Bone marrow (tissue), 2 donors: ENCODE results near the gene DUSP6.
"Not testable (repeated sequence)": the region's sequence is repeated elsewhere in the genome, so short reads cannot be mapped to it uniquely, and the experiment has no call there.

Source experiments
- DNase-seq, 2 donors: peaks; one replicate each; lab custom pipeline; 2025; lab: John Stamatoyannopoulos, UW

The DUSP6 gene

DNA sequence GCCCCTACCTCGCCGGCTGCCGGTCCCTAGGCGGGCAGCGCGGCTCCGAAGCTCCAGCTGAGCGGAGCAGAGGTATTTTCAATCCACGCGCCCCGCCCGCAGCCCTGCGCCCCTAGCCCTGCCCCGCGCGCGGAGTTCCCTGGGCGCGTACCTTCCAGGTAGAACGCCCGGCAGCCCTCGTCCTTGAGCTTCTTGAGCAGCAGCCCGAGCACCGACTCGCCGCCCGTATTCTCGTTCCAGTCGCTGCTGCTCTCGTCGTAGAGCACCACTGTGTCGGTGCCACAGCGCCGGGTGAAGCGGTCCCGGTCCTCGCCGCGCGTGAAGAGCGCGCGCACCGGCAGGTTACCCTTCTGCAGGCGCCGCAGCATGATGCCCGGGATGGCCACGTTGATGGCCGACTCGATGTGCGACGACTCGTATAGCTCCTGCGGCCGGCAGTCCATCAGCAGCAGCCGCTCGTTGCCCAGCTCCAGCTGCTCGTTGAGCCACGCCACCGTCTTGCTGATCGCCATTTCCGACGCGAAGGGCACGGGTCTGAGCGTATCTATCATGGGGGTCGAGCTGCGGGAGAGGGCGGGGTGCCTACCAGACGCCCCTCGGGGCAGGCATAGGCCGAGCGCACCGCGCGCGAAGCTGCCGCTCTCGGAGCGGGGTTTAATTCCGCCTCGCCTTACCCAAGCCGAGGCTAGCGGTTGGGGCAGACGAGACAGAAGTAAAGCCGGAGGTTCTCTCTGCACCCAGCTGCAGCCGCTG, 636 bp downstream of the DUSP6 start:
- DNase-seq: peak in 1 of 2 donors; percentile 72

DNA sequence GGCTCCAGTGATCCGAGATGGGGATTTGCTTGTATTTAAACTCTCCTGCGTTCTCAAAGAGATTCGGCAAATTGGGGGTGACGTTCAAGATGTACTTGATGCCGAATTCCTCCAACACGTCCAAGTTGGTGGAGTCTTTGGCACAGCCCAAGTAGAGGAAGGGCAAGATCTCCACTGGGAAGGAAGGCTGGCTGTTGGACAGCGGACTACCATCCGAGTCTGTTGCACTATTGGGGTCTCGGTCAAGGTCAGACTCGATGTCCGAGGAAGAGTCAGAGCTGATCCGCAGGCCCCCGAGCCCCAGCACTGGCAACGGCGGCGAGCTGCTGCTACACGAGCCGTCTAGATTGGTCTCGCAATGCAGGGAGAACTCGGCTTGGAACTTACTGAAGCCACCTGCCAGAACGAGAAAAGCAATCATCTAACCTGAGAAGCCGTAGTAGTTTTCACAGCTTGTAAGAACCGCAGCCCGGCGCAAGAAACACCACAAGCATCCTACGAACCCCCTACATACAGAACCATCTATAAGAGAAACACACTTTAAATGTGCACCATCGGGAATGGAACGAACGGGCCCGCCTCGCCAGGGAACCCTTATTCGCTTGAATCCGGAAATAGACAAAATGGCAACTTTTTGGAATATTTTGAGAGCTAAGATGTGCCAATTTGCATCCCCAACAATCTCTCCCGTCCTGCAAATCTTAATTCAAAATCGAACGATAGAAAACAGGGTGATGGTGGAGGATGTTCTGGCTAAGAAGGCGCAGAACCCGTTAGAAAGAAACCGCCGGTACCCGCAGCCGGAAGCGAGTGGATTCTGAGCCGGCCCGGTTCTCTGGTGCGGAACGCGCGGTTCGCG, 1.4 kb downstream of the DUSP6 start:
- DNase-seq: peak in 1 of 2 donors; percentile 29

DNA sequence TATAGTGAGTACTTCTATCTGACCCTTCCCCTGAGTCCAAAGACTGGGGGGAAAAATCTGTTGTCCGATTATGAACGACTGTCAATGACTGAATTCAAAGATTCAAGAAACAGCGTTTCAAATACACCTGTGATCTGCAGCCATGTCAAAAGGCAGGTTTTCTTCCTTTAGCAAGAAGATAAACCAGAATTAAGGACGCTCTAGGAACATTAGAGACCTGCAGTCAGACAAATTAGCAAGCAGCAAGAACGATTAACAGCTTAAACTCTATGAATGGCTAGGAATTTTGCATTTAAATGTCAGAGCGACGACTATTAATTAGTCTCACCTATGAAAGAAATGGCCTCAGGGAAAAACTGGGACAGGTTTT, 2.1 kb downstream of the DUSP6 start:
- DNase-seq: no peak

DNA sequence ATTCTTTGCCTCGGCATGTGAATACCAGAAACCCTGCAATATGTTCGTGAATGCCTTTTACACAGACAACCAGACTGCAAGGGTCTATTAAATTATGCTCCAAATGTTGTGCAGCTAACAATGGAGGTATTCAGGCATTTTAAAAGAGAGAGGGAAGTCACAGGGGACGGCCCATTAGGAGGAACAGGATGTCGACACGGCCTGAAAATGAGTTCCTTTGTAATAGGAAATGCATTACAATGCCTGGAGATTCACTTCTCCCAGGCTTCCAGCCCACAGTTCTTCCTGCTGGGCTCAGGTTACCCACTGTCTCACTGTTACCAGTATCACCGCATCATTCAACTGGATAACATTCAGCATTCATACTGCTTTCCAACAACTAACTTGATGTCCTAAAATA, 2.5 kb downstream of the DUSP6 start:
- no peak for DNase-seq

DNA sequence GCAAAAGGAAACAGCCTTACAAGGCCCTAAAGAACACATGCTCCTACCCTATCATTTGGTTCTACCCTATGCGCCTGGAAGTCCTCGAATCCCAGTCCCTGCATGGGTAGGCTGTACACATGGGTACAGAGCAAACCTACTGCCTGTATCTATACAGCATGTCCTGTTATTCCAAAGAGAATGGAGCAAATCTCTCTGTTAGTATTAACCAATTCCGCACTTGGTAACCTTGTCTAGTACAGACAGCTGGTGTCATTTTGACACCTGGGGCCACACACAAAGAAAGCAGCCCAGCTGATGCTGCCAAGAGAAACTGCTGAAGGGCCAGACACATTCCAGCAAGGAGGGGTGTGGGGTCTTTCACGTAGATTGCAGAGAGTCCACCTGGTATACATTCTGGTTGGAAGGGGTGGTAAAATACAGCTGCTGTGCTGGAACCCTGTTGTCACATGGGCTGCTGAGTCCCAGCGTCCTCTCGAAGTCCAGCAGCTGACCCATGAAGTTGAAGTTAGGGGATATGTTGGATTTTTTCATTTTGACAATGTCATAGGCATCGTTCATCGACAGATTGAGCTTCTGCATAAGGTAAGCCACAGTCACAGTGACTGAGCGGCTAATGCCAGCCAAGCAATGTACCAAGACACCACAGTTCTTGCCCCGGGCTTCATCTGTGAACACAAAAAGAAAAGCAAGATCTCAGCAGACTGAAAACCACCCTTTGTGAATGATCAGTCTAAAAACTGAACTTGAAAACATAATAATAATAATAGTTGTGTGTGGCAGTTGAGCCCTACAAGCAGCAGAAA, 3.2 kb downstream of the DUSP6 start:
- DNase-seq: no peak

DNA sequence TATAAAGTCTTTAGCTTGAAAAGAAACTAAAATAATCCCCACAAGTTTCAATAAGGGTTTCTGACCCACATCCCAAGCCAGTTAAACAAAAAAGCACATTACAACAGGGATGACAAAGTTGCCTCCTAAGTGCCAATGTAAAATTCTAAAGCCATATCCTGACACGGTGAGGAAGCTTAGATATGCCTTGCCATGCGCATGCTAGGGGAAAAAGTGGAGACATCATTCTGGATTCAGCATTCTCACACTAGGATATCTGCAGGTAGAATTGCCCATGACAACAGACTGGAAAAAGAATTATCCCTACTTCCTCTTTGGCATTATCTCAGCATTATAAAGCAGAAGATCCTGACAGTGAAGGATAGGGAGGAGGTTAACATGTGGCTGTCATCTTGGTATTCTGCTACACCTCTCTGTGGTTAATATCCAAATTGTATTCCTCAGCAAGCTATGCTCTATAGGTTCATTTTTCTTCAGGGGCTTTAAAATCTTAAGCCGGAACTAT, 4.9 kb downstream of the DUSP6 start:
- no peak for DNase-seq

DNA sequence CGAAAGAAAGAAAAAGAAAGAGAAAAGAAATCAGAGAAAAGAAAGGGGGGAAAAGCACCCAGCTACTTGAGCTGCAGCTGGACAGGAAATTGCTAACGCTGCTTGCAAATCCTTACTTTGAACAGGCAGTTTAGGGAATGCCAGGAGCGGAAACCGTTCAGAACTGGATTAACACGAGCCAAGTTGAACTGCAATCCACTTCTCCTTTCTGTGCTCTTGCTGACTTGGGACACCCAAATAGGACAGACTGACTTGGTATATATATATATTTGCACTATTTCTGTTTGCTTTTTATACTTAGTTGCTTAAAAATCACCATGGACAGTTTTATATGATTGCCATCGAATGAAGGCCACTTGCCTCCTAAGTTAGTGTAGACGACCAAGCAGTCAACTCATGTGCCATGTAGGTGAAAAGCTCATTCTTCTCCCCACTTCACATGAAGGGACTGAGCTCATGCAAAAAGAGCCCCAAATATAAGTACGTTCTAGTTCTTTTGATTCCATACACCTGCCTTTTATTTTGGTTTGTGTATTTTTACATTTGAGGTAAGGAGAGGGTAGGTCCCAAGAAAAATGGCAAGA, 5.5 kb downstream of the DUSP6 start:
- DNase-seq: peak in 1 of 2 donors; percentile 83

DNA sequence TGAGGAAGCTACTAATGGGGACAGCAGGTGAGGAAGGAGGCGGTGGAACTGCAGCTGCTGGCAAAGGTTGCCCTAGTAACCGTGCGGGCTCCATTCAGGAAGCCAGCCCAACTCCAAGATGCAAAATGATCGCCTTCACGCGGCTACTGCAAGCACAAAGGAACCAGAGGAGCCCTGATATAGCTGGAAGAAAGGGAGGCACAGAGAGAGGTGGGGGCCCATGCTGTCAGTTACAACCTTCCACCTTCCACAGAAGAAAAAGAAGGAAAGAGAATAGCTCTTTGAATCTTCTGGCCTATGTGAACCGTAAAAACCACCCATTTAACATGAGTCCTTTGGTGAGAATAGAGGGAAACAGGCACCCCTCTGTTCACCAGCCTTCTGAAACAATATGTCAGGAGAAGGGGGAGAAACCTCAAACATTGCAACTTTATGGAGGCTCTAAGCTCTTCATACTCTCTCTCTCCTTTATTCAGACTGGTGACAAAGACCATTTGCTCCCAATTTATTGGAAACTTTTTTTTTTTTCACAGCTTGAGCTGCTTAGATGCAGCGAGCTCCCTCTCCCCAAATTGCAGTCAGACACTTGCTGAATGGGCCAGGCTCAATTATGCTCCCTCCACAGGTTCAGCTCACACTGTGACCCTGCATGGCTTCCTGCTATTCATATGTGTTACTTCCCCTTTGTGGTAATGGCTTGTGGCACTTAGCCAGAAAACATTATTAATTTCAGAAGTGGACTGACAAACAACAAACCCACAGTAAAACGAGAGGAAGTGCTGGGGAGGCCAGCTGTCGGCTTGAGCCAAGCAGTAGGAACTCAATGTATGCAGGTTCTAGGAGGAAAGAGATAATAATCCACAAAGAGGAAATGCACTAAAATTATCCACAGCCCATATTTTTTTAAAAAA, 6.2 kb downstream of the DUSP6 start:
- peak in 1 of 2 donors; percentile 95 for DNase-seq

DNA sequence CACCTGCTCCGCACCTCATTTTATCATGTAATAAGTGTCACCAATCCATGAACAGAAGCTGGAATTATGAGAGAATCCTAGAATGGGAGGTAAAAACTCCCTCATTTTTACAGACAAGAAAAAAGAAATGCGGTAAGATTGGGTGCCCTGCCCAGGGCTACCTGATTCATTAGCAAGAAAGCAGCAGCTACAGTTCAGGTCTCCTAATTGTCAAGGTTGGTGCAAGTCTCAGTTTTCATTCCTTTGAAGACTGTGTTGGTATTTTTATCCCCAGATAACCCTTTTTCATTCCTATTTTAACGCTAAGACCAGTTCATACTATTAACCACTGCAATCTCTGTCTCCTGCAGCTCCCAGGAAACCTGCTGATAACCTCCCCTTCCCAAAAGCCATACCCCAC, 6.9 kb downstream of the DUSP6 start:
- DNase-seq: no peak

DNA sequence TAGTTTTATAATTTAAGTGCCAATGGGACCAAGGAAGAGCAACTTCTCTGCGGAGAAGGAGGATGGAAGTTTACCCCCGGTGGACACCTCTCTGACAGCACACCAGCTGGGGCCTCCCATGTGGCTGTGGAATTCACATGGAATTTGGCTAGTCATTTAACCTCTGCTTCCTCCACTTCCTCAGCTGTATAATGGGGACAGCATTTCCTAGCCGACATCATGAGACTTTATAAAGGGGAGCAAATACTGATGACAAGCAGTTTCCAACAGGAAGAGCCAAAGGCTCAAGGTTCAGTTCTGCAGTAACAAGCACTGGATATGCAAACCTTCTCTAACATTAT, 7.5 kb downstream of the DUSP6 start:
- no peak for DNase-seq

DNA sequence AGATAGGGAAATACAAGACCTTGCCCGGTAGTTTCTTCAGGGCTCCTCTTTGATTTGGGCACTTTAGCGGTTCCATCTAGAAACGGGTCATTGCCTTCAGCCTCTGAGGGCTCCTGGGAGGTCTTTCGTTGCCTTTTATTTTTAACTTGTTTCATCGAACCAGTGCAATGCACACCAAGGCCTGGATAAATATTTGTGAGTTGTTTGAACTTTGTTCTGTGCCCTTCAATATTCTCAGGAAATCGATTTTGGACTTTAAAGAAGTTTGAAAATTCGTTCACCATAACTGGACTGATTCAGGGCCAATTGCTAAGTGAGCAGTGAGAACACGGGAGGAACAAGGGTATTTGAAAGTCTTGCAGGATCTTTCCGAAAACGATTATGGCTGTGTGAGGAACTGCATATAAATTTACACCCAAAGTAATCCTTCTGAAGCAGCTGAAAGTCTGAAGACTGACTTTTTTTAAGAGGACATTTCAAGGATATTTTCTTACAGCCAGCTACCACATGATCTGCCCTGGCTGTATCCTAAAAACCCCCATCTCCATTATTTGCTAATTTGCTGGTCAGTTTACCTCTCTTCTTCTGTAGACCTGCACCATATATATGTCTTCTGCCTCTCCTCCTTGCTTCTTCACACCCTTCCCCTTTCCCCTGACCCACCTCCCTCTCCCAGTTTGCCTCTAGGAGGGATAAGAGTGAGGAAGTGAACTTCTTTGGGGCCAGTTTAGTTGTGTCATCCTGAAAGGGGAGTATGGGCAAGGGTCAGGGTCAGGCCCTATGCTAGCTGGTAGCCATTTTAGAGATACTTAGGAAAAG, 8.0 kb downstream of the DUSP6 start:
- no peak for DNase-seq

DNA sequence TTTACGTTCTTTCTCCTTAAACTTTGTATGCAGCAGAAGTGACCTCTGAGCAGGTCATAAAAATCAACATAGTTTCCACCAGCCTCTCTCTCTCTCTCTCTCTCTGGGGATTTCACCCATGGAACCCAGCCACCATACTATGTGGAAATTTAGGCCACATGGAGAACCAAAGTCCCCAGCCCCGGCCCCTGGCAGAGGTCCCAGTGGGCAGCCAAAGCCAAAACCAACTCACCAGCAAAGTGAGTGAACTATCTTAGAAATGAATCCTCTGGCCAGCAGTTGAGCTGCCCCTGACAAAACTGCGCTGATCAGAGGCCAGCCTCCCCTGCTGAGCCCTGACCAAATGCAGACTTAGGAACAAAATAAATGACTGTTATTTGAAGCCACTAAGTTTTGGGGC, 9.2 kb downstream of the DUSP6 start:
- no peak for DNase-seq

DNA sequence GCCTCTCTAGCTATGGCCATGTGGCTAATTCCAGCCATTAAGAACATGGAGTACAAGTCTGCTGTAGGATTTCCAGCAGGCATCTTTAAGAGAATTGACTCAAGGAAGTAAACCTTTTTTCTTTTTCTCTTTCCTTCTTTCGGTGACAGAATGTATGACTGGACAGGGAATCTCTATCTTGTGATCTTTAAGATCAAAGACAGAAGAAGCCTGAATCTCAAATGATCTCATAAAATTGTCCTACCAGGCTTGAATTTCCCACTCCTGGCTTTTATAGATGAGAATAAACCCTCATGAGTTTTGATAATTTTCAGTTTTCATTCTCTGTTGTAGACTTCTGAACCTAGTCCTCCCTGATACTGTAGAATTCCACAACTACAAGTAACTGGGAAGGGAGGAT, 11.4 kb downstream of the DUSP6 start:
- DNase-seq: no peak

DNA sequence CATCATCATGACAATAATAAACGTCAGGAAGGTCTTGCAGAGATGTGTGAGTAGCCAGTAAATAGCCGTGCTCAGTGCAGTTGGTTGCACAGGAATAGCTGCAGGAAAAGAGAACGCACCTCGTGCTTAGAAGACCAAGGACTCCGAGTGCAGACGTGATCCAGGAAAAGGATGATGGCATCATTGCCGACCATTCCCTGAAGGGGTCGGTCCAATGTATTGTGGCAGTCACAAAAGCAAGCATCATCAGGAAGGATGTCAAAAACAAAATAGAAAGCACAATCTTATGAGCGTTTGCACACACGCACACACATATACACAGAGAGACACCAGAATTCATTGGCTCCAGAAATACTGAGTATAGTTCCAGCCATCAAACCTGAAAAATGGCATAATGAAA, 12.8 kb downstream of the DUSP6 start:
- no peak for DNase-seq

DNA sequence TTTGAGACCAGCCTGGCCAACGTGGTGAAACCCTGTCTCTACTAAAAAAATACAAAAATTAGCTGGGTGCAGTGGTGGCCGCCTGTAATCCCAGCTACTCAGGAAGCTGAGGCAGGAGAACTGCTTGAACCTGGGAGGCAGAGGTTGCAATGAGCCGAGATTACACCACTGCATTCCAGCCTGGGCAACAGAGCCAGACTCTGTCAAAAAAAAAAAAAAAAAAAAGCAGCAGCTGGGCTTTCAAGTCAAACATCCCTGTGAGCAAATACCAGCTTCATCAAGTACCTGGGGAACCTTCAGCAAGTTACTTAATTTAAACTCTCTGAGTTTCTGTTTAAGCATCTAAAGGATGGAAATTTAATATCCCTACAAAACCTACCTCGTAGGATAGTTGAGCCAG, 15.2 kb downstream of the DUSP6 start:
- not testable (repeated sequence) for DNase-seq

DNA sequence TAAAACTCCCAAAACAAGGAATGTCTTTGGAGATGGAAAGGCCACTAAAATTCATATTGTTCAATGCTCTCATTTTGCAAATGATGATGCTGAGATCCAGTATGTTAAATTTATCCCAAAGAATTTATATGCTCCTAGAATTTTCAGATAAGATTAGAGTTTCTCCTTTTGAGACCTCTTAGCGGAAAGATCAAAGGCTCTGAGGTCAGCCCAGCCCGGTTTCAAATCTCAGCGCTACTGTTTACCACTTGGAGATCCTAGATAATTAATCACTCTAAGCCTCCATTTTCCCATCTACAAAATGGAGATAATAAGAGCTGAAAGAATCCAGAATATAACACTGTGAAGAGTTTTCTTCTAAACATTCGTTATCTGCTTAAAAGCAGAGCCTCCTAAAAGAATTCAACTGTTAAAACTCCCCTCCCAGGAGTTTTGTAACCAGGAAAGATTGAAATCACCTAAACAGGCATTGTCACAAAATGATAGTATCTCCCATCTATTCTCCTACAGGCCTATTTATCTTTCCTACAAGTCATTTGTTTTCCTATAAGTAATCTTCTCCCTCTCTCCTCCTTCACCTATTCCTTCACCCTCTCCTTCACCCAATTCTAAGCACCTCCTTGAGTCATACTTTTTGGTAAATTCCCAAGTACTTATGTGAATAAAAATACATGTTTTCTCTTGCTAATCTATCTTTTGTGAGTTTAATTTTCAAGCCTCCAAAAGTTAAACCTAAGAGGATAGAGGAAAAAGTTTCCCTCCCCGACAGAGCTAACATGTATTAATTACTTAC, 16.7 kb downstream of the DUSP6 start:
- DNase-seq: no peak

DNA sequence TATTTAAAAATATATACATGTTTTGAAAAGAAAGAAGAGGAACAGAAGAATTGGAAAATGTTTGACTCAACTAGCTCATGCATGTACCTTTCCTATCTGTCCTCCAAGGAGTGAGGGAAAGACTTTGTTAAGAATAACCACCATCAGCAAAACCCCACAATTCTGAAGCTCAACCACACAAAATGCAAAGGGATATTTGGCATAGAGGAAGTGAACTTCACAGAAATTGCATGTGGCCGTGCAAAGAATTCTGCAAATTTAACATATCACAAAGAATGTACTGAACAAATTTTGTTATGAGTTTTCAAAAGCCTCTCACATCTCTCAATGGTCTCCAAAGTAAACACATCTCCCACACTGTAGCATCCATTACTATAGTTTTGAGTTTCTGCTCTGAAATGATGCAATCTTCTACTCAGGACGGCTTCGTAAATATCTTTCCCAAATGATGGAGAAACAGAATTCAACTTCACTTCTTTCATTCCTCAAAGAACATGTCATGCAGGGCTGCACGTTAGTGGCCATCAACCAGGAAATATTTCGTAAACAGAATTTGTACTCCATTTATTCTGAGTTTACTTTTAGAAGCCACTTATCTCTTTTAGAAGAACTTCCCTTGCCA, 17.6 kb downstream of the DUSP6 start:
- DNase-seq: no peak

DNA sequence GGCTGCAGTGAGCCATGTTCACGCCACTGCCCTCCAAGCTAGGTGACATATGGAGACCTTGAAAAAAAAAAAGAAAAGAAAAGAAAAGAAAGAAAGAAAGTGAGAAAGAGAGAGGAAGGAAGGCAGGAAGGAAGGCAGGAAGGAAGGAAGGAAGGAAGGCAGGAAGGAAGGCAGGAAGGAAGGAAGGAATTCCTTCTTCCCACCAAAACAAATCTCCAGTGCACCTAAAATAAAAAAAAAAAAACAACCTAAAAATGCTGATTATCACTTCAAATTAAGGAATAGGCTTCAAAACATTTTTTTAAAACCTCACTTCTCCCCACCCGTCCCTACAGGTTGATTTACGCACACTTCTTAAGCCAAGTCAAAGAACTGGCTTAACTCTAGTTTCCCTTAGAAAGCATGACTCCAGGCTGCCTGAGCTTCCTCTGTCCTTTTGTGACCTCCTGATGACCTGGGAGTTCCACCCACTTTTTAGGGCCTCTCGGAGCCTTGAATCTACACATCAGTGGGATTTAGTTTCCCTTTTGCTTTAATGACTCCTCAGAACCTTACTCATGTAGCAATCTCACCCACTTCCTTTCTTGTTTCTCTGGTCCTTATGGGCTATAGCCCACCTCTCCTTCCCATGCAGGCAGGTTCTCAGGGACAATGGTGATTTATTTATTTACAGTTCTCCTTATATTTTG, 18.6 kb downstream of the DUSP6 start:
- peak in 1 of 2 donors; percentile 93 for DNase-seq
